Measurements from ENCODE around the gene ZBTB6.

DNA sequence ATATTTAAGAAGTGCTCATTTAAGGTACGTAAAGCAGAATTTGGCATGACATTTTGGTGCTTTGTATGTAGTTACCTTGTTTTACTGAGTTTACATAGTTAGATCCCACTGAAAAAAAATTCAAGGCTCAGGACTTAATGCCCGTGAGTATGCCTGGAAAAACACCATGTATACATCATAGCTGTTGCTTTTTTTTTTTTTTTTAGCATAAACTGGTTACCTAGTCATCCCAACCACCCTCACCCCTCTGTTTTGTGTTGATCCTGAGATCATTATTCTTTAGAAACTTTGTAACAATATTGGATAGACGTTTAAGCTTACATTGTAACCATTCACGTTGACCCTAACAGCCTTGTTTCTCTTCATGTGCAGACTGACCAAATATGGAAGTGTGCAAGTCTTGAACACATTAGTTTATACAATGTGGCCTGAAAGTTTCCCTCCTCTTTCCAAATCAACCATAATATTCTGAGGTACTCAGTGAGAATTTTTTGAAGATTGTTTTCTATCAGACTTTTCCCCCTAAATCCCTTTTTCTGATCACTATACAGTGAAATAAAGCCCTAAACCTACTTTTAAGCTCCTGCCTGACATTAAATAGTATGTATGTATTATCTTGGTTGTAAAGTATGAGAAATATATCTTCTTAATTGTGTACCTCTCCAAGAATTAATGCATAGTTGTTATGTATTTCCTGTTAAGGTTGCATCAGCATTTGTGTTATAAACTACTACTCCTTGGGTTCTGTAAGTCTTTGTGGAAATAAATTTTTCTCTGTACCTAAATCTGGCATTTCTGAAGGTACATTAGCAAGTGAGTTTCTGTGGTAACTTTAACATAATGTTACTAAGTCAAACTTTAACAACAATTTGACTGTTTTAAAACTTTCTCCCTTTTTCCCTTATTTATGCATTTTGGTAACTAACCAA, 32.1 kb upstream of the ZBTB6 start:
- TF ChIP-seq, protein P1, sequence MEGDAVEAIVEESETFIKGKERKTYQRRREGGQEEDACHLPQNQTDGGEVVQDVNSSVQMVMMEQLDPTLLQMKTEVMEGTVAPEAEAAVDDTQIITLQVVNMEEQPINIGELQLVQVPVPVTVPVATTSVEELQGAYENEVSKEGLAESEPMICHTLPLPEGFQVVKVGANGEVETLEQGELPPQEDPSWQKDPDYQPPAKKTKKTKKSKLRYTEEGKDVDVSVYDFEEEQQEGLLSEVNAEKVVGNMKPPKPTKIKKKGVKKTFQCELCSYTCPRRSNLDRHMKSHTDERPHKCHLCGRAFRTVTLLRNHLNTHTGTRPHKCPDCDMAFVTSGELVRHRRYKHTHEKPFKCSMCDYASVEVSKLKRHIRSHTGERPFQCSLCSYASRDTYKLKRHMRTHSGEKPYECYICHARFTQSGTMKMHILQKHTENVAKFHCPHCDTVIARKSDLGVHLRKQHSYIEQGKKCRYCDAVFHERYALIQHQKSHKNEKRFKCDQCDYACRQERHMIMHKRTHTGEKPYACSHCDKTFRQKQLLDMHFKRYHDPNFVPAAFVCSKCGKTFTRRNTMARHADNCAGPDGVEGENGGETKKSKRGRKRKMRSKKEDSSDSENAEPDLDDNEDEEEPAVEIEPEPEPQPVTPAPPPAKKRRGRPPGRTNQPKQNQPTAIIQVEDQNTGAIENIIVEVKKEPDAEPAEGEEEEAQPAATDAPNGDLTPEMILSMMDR (conservative IDR thresholded peaks at IDR 0.05; ENCODE audit: low read depth, low read length), result no peak
- TF ChIP-seq EZH2 (IDR thresholded peaks at IDR 0.05; ENCODE audit: low read length, unreplicated experiment), result no peak

All from PC-3 (cell line).